NCI-H146 treated with DMSO at 0.1 percent for 48 hours (cell line): ENCODE results near the gene SORL1.
A peak's percentile ranks its signal among the peaks of the same experiment; 100 is the strongest.

Experiments
- DNase-seq: peaks from one replicate; lab custom pipeline; 2025; ENCODE audit not compliant: unreplicated experiment; lab: John Stamatoyannopoulos, UW

SORL1 gene

DNA sequence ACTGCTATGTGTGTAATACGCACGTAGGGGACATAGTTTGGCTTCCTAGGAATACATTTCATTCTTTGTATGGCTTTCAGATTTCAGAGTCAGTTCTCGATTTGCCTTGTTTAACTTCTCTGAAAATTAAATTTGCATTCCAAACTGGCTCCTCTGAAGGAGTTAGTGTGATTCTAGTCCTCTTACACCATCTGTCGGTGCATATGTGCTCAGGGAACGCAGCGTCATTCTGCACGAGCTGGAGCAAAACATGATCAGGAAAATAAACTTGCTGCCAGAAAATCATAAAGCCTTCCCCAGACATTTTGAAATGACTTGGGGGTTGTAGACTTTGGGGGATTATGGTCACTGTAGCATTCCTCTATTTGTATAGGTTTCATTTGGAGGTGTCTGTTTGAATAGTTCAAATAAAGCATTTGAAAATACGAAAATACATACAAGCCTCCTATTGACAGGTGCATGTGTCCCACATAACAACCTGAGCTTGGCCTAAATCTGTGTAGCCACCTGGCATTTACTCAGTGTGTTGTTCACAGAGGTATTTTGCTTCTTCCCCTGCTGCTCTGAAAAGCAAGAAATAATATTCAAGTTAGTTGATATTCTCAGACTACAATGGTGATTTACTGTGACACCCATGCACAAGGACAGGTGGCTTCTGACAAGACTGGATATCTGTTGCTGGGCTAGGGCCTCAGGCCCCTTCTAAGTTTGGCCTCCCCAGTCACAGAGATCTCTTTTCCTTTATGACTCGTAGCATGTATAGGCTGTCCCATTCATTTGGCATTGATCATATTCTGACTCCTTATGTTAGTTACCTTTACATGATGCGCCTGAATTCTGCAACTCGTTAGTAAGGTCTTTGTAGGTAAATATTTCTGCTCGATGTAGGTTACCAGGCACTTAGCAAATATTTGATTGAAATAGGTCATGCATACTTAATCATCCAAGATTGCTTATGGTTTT lies 82.3 kb downstream of the SORL1 start:
- peak; percentile 28 for DNase-seq

DNA sequence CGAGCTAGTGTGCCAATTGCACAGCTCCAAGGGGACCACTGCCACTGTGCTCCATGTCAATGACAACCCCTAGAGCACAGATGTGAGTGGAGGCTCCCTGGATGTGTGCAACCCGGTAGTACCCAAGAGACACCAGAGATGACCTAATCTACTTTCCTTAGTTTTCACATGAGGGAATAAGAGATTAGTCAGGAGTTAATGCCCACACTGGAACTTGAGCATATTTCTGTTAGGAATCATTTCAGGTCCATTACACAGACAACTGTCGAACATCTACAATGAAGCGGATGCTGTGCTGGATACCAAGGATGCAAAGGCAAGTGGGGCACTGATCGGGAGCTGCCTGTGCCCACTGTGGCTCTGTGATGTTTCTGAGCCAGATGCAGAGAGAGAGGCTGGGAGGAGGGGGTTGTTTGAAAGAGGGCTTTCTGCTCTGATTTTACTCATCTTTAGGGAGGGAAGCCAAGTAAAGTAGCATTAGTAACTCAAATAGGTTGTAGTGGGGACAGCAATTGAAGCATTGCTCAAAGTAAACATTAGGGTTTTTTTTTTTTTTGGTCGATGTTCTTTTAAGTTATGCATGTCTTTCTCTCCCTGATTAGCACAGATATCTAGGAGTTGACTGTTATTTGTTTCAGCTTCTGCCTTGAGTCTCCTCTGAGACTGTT lies 83.1 kb downstream of the SORL1 start:
- no peak for DNase-seq

DNA sequence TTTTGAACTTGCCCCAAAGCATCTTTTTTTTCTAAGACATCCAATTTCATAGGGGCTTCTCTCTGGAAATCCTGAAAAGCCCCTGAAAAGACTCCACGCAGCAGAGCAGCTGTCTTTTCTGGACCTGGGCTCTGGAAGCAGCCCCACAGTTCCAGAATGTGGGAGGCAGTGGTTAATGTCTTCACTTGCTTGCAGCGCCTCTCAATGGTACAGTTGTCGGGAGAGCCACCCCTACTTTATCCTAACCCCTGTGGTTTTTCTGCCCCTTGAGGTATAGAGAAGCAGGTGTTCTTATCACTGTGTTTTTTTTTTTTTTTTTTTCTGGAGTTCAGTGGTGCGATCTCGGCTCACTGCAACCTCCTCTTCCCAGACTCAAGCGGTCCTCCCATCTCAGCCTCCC lies 84.0 kb downstream of the SORL1 start:
- no peak for DNase-seq

DNA sequence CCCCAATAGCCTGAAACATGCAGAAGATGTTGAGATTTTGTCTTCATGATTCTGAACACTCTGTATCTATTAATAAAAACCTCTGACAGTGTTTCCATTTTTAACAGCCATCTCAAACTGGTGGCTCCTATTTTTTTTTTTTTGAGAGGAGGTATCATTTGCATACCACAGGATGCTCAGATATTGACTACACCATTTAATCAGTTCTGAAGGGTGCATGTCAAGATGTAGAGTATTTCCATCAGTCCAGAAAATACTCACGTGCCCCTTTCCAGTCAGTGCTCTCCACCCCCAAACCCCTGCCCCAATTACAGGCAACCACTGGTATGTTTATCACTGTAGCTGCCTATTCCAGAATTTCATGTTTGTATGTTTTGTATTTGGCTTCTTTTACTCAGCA lies 85.9 kb downstream of the SORL1 start:
- no peak for DNase-seq

DNA sequence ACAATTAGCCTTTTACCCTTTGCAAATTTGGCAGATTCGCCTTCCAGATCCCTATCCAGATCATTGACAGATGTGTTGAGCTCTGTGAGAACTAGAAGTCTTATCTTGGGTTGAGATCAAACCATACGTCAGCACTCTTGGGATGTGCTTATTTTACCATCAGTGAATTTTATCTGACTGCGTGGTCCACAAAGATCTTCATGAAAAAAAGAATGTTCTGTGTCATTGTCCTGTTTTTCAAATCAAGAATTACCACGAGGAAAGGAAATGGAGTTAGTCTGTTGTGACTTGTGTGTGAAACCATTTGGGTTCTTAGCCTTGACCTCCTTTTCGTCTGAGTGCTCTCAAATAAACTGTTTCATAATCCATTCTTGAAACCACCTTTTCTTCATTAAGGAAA lies 86.9 kb downstream of the SORL1 start:
- no peak for DNase-seq

DNA sequence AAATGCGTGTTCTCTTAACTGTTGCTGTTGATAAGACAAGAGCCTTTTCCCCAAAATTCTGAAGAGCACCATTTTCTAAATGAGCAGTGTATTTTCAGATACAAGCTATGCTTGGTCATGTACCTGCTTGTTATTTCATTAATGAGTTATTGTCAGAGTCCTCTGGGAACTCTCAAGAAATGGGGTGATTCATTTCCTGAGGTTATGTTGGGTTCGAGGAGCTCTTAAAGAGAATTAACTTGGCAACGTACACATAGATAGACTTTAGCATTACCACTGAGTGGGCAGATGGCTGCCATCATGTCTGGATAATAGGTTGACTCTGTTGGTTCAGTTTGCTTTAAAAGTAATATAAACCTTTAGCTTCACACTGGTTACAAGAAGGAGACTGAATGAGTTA lies 88.5 kb downstream of the SORL1 start:
- DNase-seq = no peak

DNA sequence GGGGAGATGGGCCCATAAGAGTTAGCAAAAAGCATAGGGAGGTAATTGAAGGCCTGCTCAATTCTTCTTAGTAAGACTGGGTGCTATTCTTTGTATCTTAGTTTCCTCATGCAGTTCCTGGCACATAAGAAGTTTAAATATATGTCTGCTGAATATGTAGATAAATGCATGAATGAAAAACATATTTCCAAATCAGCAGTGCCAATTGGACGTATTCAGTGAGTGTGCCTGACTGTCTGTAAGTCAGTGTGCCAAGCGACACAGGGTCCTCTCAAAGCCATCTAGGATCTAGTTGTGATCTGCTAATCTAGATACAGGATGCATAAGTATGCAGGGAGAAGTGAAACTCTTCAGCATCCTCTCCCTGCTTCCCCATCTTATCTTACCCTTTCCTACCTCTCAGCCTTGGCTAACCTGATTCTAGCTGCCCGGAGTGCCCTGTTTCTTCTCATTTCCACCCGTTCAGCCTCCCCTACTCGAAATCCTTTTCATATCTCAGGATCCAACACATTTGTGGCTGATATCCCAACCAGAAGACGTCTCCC lies 91.8 kb downstream of the SORL1 start:
- no peak for DNase-seq

DNA sequence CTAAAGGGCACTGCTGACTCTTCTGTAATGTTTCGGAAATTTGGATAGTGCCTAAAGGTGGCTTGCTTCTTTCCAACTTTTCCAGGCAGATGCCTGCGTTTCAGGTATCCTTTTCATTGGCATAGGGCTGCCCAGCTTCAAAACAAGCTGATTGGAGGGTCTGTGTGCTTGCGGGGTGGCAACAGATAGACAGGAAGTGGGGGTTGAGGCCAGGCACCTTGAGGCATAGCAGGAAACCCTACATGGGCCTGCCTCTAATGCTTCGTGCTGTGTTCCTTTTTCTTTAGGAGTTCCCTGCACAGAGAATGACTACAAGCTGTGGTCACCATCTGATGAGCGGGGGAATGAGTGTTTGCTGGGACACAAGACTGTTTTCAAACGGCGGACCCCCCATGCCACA lies 92.8 kb downstream of the SORL1 start:
- no peak for DNase-seq

DNA sequence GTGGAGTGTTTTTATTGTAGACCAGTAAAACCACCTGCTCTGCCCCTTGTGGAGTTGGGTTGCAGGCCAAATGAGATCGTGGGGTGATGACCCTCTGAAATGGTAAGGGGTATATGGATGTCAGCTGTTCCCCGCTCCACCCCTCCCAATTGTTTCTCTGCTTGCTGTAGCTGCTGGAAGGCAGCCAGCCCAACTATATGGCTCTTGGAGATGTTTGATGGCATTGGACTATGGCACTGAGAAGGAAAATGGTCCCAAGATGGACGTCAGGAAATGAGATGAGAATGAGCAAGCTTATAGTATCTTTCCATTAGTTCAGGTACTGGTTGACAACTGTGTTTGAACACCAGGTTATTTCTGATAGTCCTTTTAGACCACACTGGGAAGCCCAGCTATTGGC lies 95.5 kb downstream of the SORL1 start:
- no peak for DNase-seq

DNA sequence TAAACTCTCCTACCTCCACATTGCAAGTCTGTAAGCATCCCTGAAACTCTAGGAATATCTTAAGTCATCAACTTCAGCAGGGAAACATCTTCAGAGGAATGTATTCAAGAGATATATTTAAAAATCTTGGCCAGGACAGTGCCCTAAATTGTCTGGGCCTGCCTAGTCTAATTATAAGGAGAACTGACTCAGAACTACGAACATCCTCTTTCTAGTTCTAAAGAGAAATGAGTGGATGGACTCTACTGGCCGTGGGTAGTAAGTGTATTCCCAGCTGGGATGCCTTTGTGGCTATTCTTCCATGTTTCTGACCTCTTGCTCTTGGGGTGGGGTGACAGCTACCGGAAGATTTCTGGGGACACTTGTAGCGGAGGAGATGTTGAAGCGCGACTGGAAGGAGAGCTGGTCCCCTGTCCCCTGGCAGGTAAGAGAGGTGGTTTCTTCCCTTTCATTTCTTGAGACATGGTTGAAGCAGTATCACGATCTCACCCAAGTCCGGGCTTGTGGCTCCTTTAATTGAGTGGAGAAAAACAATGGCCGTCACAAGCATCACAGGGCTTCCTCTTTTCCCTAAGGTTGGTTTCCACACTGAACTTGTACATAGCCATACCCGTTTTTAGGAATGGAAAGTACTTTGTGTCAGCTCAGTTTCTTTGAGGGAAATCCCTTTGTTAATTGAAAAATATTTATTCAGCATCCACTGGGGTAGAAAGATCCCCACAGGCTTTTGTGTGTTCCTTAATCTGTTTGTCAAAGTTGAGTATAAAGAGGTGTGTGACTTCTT lies 98.3 kb downstream of the SORL1 start:
- no peak for DNase-seq

DNA sequence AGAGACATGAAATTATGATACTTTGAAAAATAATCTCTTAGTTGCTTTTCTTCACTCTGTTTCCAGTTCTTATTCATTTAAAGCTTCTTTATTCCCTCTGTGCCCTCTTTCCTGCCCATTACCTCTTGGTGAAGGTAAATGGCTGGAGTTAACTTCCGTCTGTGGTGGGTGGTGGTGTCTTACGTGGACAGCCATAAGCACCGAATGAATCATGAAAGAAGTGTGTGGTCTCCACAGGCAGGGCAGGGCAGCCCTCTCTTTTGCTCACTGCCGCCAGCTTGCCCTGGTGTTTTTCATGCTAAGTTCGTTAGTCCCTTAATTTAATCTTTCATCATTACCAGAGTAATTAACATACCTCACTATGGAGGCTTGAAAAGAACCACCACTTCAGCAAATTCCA lies 99.3 kb downstream of the SORL1 start:
- no peak for DNase-seq

DNA sequence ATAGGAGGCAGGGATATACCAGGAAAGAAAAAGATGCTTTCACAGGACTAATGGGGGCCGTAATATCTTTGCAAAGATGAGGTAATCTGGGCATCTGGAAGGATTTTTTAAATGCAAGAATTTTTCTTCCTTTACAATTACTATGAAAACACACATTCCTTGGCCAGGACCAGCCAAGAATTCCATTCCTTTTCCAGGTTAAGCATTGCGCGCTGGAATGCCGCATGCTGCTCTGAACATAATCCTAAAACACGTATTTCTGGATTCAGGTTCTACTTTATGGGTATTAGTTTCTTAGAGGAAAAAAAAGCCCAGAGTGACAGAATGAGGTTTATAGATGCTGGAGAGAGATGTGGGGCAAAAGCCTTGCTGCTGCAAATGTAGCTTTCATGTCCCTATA lies 100.0 kb downstream of the SORL1 start:
- DNase-seq = no peak

DNA sequence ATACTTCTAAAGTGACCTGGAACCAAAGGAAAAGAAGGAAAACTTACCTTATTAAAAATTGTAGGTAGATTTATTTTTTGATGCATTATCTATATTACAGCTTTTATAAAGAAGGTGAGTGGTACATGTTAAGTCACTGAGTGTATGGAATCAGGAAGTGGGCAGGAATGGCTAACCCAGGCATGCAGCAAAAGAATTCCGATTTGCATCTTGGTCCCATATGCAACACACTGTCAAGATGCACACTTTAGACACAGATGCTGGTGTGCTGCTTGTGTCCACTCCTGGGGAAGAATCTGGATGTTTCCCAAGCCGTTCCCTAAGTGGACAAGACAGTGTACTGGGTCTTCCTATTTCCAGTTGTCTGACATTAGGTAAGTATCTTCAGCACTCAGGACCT lies 100.5 kb downstream of the SORL1 start:
- DNase-seq = no peak

DNA sequence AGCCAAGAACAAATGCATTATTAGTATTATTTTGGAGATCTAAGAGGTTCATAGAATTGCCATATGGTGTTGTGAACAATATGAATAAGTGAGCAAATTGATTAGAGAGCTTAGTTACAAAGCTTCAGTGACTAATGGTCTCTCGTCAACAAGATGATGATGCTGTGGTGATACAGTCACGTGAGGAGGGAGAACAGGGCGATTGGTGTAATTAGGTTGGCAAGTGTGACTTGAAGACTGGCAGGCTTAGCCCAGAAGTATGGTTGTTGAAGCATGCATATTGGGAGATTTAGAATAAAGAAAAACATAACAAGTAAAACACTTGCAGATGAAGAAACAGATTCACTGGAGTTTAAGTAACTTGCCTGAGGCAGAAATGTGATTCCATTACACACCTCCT lies 101.3 kb downstream of the SORL1 start:
- no peak for DNase-seq

DNA sequence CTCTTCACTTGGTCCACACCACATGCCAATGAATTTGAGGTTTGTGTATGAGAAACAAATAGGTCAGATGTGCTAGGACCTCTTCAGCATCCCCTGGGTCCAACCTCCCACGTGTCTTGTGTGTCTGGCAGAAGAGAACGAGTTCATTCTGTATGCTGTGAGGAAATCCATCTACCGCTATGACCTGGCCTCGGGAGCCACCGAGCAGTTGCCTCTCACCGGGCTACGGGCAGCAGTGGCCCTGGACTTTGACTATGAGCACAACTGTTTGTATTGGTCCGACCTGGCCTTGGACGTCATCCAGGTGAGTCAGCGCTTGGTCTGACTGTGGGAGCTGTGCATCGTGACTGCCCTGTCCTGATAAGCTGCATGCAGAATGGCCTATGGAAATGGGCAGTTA lies 101.7 kb downstream of the SORL1 start:
- no peak for DNase-seq

DNA sequence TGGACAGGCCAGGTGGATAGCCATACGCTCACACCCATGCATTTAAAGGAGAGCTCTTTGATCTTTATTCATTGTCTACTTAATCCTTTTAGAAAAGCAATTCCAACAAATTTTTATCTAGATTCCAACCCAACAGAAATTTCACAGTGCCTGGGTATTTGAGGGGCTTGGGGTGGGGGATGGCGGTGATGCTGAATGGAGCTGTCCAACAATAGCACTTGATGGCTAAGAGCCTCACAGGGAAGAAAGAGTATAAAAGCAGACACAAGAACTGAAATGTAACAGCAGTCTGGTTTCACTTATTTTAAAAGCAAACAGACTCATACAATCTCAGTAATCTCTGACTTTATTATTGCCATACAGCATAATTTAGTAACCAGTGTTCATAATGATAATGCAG lies 102.4 kb downstream of the SORL1 start:
- DNase-seq = no peak

DNA sequence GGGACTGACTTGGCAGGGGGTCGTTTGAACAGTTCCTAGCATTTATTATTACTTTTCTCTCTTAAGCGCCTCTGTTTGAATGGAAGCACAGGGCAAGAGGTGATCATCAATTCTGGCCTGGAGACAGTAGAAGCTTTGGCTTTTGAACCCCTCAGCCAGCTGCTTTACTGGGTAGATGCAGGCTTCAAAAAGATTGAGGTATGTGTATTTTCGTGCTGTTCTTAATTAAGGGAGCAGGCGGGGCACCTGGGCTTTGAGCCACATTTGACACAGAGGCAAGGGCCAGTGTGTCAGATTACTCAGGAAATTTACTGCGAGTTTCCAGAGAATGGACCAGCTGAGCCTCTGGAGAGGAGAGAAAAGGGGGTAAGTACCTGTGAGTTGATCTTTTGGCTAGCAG lies 103.0 kb downstream of the SORL1 start:
- peak; percentile 31 for DNase-seq

DNA sequence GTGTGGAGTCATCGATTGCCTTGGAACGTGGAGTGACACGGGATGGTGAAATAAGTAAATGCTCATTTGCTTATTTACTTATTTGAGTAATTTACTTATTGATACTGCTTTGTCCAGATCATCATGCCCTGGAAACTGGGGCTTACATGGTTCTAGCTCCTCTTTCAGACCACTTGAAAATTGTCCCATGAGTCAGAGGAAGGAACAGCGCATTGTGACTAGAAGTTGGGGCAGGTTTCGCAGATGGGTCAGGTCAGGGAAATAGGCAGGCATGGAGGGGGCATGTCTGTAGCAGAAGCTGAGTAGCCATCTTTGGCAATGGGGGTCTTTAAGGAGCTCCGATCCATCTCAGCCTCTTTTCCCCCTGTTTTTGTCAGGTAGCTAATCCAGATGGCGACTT lies 104.8 kb downstream of the SORL1 start:
- no peak for DNase-seq

DNA sequence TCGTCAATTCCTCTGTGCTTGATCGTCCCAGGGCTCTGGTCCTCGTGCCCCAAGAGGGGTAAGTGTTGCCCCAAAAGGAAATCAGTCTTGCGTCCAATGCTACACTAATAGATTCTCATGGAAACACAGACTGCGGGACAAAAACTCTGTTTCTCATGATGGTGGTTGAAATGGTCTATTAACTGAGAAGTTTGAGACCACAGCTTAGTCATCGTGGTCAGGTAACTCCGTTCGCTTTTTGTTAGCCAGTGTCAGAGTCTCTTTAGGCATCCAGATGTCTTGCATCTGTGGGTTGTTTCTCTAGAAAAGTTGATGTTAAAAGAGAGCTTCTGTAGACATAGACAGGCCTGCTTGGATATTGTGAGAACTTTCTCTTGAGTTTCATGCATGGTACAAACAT lies 105.2 kb downstream of the SORL1 start:
- DNase-seq = no peak

DNA sequence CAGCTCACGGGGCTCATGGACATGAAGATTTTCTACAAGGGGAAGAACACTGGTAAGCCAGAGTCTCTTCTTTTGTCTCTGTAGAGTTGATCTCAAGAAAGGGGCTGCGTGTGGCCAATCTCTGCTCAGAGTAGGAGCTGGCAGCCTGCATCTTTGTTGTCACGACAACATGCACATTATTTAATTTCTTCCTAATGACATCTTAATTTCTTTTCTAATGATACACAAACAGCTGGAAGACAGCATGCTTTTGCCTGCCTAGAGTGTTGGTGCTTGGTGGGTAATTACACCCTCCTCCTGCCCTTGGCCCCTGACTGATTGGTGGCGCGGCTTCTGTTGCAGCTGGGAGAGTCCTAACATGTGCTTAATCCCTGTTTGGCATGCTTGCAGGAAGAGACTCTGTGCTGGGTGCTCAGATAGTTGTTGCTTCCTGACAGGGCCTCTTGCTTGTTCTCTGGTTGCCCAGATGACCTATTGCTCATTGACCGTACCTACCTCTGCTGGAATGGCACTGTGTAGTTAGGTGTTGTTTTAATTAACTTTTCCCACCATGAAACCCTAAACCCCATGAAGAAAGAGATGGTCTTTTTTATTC lies 107.6 kb downstream of the SORL1 start:
- DNase-seq = no peak

DNA sequence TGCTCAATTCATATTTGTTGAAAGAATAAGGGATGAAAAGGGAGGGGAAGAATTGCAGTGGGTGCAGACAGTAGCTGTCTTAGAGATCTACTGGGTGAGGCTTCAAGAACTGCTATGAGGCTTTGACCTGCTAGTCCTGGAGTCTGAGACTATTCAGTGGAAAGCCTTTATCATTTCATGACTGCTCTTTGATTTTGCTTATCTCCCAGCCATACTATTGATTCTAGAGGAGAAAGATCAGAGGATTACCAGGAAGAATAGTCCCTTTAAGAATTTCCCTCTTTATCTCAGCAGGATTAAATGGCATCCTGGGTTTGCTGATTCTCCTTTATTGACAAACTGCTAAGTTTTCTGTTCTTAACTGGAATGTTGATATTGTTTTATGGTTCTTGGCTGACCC lies 108.1 kb downstream of the SORL1 start:
- no peak for DNase-seq
